Ishikawa (cell line): Measurements from ENCODE around the gene TTC6.

Experiments
- CEBPB ChIP-seq: IDR thresholded peaks from 2 replicates; pipeline ENCODE4 v1.6.1; 2012
- CREB1 ChIP-seq: IDR thresholded peaks from 2 replicates; pipeline ENCODE4 v1.6.1; 2012; ENCODE audit warnings: low read depth
- EP300 ChIP-seq: IDR thresholded peaks from 2 replicates; pipeline ENCODE4 v1.6.1; 2012; ENCODE audit warnings: borderline replicate concordance
- FOXM1 ChIP-seq: IDR thresholded peaks from 2 replicates; pipeline ENCODE4 v1.6.1; 2012; ENCODE audit warnings: low read depth, borderline replicate concordance
- RAD21 ChIP-seq: IDR thresholded peaks from 2 replicates; pipeline ENCODE4 v1.6.1; 2012; ENCODE audit warnings: low read depth
- TAF1 ChIP-seq: IDR thresholded peaks from 2 replicates; pipeline ENCODE4 v1.6.1; 2012; ENCODE audit warnings: low read depth, mild to moderate bottlenecking
- TEAD4 ChIP-seq: IDR thresholded peaks from 2 replicates; pipeline ENCODE4 v1.6.1; 2012
- YY1 ChIP-seq: IDR thresholded peaks from 2 replicates; pipeline ENCODE4 v1.6.1; 2012; ENCODE audit warnings: low read depth
- ZBTB7A ChIP-seq: IDR thresholded peaks from 2 replicates; pipeline ENCODE4 v1.6.1; 2012; ENCODE audit warnings: low read depth
- TF ChIP-seq, protein P1 (sequence below): IDR thresholded peaks from 2 replicates; pipeline ENCODE4 v1.6.1; 2012; ENCODE audit warnings: low read depth, mild to moderate bottlenecking

DNA sequence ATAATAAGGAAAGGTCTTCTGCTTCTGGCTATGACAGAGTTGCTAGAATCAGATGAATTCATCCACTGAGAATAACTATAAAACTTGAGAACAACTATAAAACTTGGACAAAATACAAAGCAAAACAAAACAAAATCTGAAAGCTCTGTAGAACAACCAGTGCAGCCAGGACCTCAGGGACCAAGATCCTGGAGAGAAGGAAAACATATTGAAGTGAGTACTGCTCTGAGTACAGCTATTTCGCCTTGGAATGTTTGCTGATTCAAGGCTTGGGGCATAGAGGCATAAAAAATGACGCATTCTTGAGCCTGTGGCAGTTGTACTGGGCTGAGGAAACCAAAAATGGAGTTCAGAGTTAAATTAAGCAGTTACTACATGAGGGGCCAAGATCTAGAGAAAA lies 22.1 kb upstream of the TTC6 start:
- TF ChIP-seq RAD21 (no peak), CREB1 (no peak), FOXM1 (no peak), EP300 (no peak), YY1 (no peak), CEBPB (no peak), TAF1 (no peak), TEAD4 (no peak), ZBTB7A (no peak)
- TF ChIP-seq, protein P1, sequence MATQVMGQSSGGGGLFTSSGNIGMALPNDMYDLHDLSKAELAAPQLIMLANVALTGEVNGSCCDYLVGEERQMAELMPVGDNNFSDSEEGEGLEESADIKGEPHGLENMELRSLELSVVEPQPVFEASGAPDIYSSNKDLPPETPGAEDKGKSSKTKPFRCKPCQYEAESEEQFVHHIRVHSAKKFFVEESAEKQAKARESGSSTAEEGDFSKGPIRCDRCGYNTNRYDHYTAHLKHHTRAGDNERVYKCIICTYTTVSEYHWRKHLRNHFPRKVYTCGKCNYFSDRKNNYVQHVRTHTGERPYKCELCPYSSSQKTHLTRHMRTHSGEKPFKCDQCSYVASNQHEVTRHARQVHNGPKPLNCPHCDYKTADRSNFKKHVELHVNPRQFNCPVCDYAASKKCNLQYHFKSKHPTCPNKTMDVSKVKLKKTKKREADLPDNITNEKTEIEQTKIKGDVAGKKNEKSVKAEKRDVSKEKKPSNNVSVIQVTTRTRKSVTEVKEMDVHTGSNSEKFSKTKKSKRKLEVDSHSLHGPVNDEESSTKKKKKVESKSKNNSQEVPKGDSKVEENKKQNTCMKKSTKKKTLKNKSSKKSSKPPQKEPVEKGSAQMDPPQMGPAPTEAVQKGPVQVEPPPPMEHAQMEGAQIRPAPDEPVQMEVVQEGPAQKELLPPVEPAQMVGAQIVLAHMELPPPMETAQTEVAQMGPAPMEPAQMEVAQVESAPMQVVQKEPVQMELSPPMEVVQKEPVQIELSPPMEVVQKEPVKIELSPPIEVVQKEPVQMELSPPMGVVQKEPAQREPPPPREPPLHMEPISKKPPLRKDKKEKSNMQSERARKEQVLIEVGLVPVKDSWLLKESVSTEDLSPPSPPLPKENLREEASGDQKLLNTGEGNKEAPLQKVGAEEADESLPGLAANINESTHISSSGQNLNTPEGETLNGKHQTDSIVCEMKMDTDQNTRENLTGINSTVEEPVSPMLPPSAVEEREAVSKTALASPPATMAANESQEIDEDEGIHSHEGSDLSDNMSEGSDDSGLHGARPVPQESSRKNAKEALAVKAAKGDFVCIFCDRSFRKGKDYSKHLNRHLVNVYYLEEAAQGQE = no peak
